ENCODE data around the gene TRIM71.

- TF ChIP-seq ZNF629 (tag by site-specific recombination; IDR thresholded peaks at IDR 0.05) (no peak), CTCF (tag by site-specific recombination; IDR thresholded peaks at IDR 0.05) (no peak), MEIS1 (CRISPR knock-in tag; IDR thresholded peaks at IDR 0.05; ENCODE audit: borderline replicate concordance) (no peak), ZXDB (tag by site-specific recombination; IDR thresholded peaks at IDR 0.05) (no peak), TCF7L2 (IDR thresholded peaks at IDR 0.05; ENCODE audit: borderline replicate concordance, low read depth, low read length) (no peak), OVOL3 (tag by site-specific recombination; IDR thresholded peaks at IDR 0.05) (no peak), ZNF266 (tag by site-specific recombination; IDR thresholded peaks at IDR 0.05; ENCODE audit: low read depth) (no peak), ZNF768 (tag by site-specific recombination; IDR thresholded peaks at IDR 0.05) (no peak), PRDM1 (tag by site-specific recombination; IDR thresholded peaks at IDR 0.05) (no peak), REPIN1 (tag by site-specific recombination; IDR thresholded peaks at IDR 0.05; ENCODE audit: low read depth) (no peak), ZSCAN30 (tag by site-specific recombination; IDR thresholded peaks at IDR 0.05) (no peak), ZNF670 (tag by site-specific recombination; IDR thresholded peaks at IDR 0.05; ENCODE audit: low read depth) (no peak)
These were observed 73.6 kb downstream of the TRIM71 start for GRCh38 chr3:32891365-32891764.
